ENCODE results near the gene PARM1.

Gene PARM1

DNA sequence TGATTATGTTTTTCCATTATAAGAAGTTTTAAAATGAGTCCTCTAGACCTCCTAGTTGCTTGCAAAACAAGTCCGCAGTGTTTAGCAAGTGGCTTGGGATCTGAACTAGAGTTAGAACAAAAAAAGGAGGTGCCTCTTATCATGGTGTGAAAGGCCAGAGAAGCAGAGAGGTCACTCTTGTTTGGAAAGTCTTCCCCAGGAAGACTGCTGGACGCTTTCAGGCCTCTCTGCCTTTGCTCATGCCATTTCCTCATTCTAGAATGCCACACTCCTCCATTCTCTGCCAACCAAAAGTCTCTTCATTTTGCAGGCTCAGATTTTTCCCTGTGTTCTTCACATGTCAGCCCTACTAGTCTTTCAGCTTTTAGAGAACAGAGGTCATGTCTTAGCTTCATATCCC, 14.9 kb downstream of the PARM1 start:
- in situ Hi-C loops (cut with HindIII; ENCODE audit: low pct_unique_long_range_greater_than_20kb, low sequenced_read_pairs): no loop called here
- no peak for DNase-seq (ENCODE audit: low read depth in 1 of 2, low spot score in 1 of 2)
- TF ChIP-seq JUND (IDR thresholded peaks at IDR 0.05; ENCODE audit: low read depth): no peak

- in situ Hi-C loops (cut with HindIII; ENCODE audit: low pct_unique_long_range_greater_than_20kb, low sequenced_read_pairs): no loop called here
- DNase-seq (ENCODE audit: low read depth in 1 of 2, low spot score in 1 of 2): no peak
- TF ChIP-seq JUND (IDR thresholded peaks at IDR 0.05; ENCODE audit: low read depth): no peak
These were observed 15.3 kb downstream of the PARM1 start for GRCh38 chr4:74948236-74948635.

DNA sequence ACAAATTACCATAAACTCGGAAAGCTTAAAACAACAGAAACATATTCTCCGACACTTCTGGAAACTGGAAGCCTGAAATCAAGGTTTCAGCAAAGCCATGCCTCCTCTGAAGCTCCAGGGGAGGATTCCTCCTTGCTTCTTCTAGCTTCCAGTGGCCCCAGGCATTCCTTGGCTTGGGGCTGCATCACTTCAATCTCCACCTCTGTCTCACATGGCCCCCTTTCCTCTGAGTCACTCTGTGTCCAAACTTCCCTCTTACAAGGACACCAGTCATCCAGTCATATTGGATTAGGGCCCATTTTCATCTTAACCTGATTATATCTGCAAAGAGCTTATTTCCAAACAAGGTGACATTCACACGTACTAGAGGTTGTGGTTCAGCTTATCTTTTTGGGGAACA, 17.3 kb downstream of the PARM1 start:
- DNase-seq (ENCODE audit: low read depth in 1 of 2, low spot score in 1 of 2): no peak
- in situ Hi-C loops (cut with HindIII; ENCODE audit: low pct_unique_long_range_greater_than_20kb, low sequenced_read_pairs): no loop called here
- TF ChIP-seq JUND (IDR thresholded peaks at IDR 0.05; ENCODE audit: low read depth): no peak

DNA sequence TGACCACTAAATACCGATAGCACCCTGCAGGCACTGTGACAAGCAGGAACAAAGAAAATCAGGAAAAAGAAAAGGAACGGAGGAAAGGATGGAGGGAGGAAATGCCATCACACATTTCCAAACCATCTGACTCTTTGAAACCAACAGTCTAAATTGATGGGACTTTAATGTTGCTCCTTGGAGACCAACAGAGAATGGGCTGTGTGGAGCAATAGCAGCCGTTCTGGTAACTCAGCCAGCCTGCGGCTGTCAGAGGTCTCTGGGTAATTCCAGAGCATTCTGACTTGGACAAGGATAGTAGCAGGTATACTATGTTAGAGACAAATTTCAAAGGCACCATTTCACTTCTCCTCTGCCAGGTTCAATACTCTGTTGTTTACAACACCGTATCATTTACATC, 18.0 kb downstream of the PARM1 start:
- in situ Hi-C loops (cut with HindIII; ENCODE audit: low pct_unique_long_range_greater_than_20kb, low sequenced_read_pairs): no loop called here
- no peak for DNase-seq (ENCODE audit: low read depth in 1 of 2, low spot score in 1 of 2)
- no peak for TF ChIP-seq JUND (IDR thresholded peaks at IDR 0.05; ENCODE audit: low read depth)

- no peak for TF ChIP-seq JUND (IDR thresholded peaks at IDR 0.05; ENCODE audit: low read depth)
- in situ Hi-C loops (cut with HindIII; ENCODE audit: low pct_unique_long_range_greater_than_20kb, low sequenced_read_pairs): no loop called here
- no peak for DNase-seq (ENCODE audit: low read depth in 1 of 2, low spot score in 1 of 2)
These were observed 20.7 kb downstream of the PARM1 start for GRCh38 chr4:74953647-74954046.

- in situ Hi-C loops (cut with HindIII; ENCODE audit: low pct_unique_long_range_greater_than_20kb, low sequenced_read_pairs): no loop called here
- TF ChIP-seq JUND (IDR thresholded peaks at IDR 0.05; ENCODE audit: low read depth): no peak
- no peak for DNase-seq (ENCODE audit: low read depth in 1 of 2, low spot score in 1 of 2)
These were observed 26.0 kb downstream of the PARM1 start for GRCh38 chr4:74958881-74959280.

GRCh38 chr4:74961230-74961629, 28.3 kb downstream of the PARM1 start:
- DNase-seq (ENCODE audit: low read depth in 1 of 2, low spot score in 1 of 2): no peak
- in situ Hi-C loops (cut with HindIII; ENCODE audit: low pct_unique_long_range_greater_than_20kb, low sequenced_read_pairs): no loop called here
- TF ChIP-seq JUND (IDR thresholded peaks at IDR 0.05; ENCODE audit: low read depth): no peak

GRCh38 chr4:74962584-74962983, 29.7 kb downstream of the PARM1 start:
- DNase-seq (ENCODE audit: low read depth in 1 of 2, low spot score in 1 of 2): no peak
- in situ Hi-C loops (cut with HindIII; ENCODE audit: low pct_unique_long_range_greater_than_20kb, low sequenced_read_pairs): no loop called here
- TF ChIP-seq JUND (IDR thresholded peaks at IDR 0.05; ENCODE audit: low read depth): no peak

- in situ Hi-C loops (cut with HindIII; ENCODE audit: low pct_unique_long_range_greater_than_20kb, low sequenced_read_pairs): no loop called here
- DNase-seq (ENCODE audit: low read depth in 1 of 2, low spot score in 1 of 2): no peak
- TF ChIP-seq JUND (IDR thresholded peaks at IDR 0.05; ENCODE audit: low read depth): no peak
These were observed 31.4 kb downstream of the PARM1 start for GRCh38 chr4:74964311-74964710.

GRCh38 chr4:74967324-74967723, 34.4 kb downstream of the PARM1 start:
- no peak for TF ChIP-seq JUND (IDR thresholded peaks at IDR 0.05; ENCODE audit: low read depth)
- no peak for DNase-seq (ENCODE audit: low read depth in 1 of 2, low spot score in 1 of 2)
- in situ Hi-C loops (cut with HindIII; ENCODE audit: low pct_unique_long_range_greater_than_20kb, low sequenced_read_pairs): no loop called here

GRCh38 chr4:74968456-74969164, 35.7 kb downstream of the PARM1 start:
- no peak for TF ChIP-seq JUND (IDR thresholded peaks at IDR 0.05; ENCODE audit: low read depth)
- in situ Hi-C loops (cut with HindIII; ENCODE audit: low pct_unique_long_range_greater_than_20kb, low sequenced_read_pairs): no loop called here
- DNase-seq (ENCODE audit: low read depth in 1 of 2, low spot score in 1 of 2): no peak

- DNase-seq (ENCODE audit: low read depth in 1 of 2, low spot score in 1 of 2): no peak
- in situ Hi-C loops (cut with HindIII; ENCODE audit: low pct_unique_long_range_greater_than_20kb, low sequenced_read_pairs): no loop called here
These were observed 36.9 kb downstream of the PARM1 start for GRCh38 chr4:74969507-74970474.

GRCh38 chr4:74970577-74970976, 37.7 kb downstream of the PARM1 start:
- in situ Hi-C loops (cut with HindIII; ENCODE audit: low pct_unique_long_range_greater_than_20kb, low sequenced_read_pairs): no loop called here
- no peak for DNase-seq (ENCODE audit: low read depth in 1 of 2, low spot score in 1 of 2)
- no peak for TF ChIP-seq JUND (IDR thresholded peaks at IDR 0.05; ENCODE audit: low read depth)

More at GRCh38 chr4:74969507-74970474, 36.9 kb downstream of the PARM1 start:
- TF ChIP-seq JUND (IDR thresholded peaks at IDR 0.05; ENCODE audit: low read depth): no peak

All from T47D (cell line).